WTC11 (cell line): Measurements from ENCODE around the gene ZNF366. TPM values are rescaled to one million over a fixed set of nuclear protein-coding genes. Genes with fewer than 3 reads are reported as not detected.

ENCODE experiments used
- ATAC-seq: fragments of 200-7000 bp; cut with Tn5 transposase; 2 replicates; pipeline ENCODE4 v1.10.0; 2021; ENCODE audit warnings: mild to moderate bottlenecking, moderate library complexity
- CTCF ChIA-PET: fragments of 300-600 bp; sonication (Branson Sonifier 250); formaldehyde crosslinking; loops from one replicate; lab custom pipeline; 2021; ENCODE audit warnings: antibody characterized with exemption; lab: Charles Lee
- POLR2A ChIA-PET: fragments of 350-600 bp; sonication (Branson Sonifier 250); formaldehyde crosslinking; loops from one replicate; lab custom pipeline; 2021; ENCODE audit warnings: antibody characterized with exemption; lab: Charles Lee
- DNase-seq: peaks from one replicate; pipeline ENCODE4 v3.0.0; 2021; ENCODE audit warnings: low spot score
- H3K27ac Mint-ChIP-seq: 2 replicates; pipeline ENCODE4 v1.8.0; 2021; ENCODE audit warnings: mixed read lengths
- H3K27me3 Mint-ChIP-seq: 2 replicates; pipeline ENCODE4 v1.8.0; 2021; ENCODE audit warnings: low read depth, mild to moderate bottlenecking, moderate library complexity, mixed read lengths
- H3K36me3 Mint-ChIP-seq: 2 replicates; pipeline ENCODE4 v1.8.0; 2021; ENCODE audit warnings: mixed read lengths
- H3K4me1 Mint-ChIP-seq: 2 replicates; pipeline ENCODE4 v1.8.0; 2022; ENCODE audit warnings: mixed read lengths
- H3K4me3 Mint-ChIP-seq: 2 replicates; pipeline ENCODE4 v1.8.0; 2021; ENCODE audit warnings: mild to moderate bottlenecking, moderate library complexity, mixed read lengths
- H3K9me3 Mint-ChIP-seq: 2 replicates; pipeline ENCODE4 v1.8.0; 2021; ENCODE audit warnings: mixed read lengths
- AFF4 ChIP-seq: sonication (generic); formaldehyde crosslinking; IDR thresholded peaks from 2 replicates; pipeline ENCODE4 v1.8.1; 2023; ENCODE audit warnings: mild to moderate bottlenecking, missing genetic modification reagents, borderline replicate concordance
- ARID4B ChIP-seq: sonication (generic); formaldehyde crosslinking; IDR thresholded peaks from 2 replicates; pipeline ENCODE4 v1.8.0; 2023; ENCODE audit warnings: missing genetic modification reagents, mild to moderate bottlenecking, borderline replicate concordance
- FOXP1 ChIP-seq: sonication (generic); formaldehyde crosslinking; IDR thresholded peaks from 2 replicates; pipeline ENCODE4 v1.8.0; 2022; ENCODE audit warnings: missing genetic modification reagents, mild to moderate bottlenecking, moderate library complexity, borderline replicate concordance
- GABPB1 ChIP-seq: sonication (generic); formaldehyde crosslinking; IDR thresholded peaks from 2 replicates; pipeline ENCODE4 v1.8.1; 2023; ENCODE audit warnings: mild to moderate bottlenecking, missing genetic modification reagents
- GTF2I ChIP-seq: fragments of 250-450 bp; sonication (Bioruptor Pico); conservative IDR thresholded peaks from 2 replicates; pipeline ENCODE4 v1.4.0; 2021; ENCODE audit warnings: mild to moderate bottlenecking
- IRF1 ChIP-seq: sonication (generic); formaldehyde crosslinking; IDR thresholded peaks from 2 replicates; pipeline ENCODE4 v1.8.0; 2023; ENCODE audit warnings: missing genetic modification reagents
- JUN ChIP-seq: sonication (generic); formaldehyde crosslinking; IDR thresholded peaks from 2 replicates; pipeline ENCODE4 v1.8.0; 2023; ENCODE audit warnings: mild to moderate bottlenecking, missing genetic modification reagents
- NR1H2 ChIP-seq: sonication (generic); formaldehyde crosslinking; IDR thresholded peaks from 2 replicates; pipeline ENCODE4 v1.9.0; 2021; ENCODE audit warnings: mild to moderate bottlenecking, moderate library complexity, missing genetic modification reagents
- OVOL2 ChIP-seq: fragments of 250-450 bp; sonication (Bioruptor Pico); IDR thresholded peaks from 2 replicates; pipeline ENCODE4 v1.9.0; 2021; ENCODE audit warnings: mild to moderate bottlenecking, borderline replicate concordance
- PRDM15 ChIP-seq: sonication (generic); formaldehyde crosslinking; IDR thresholded peaks from 2 replicates; pipeline ENCODE4 v1.8.0; 2022; ENCODE audit warnings: missing genetic modification reagents
- ZNF138 ChIP-seq: sonication (generic); formaldehyde crosslinking; conservative IDR thresholded peaks from 2 replicates; pipeline ENCODE4 v1.8.1; 2022; ENCODE audit warnings: mild to moderate bottlenecking, moderate library complexity, missing genetic modification reagents
- ZNF671 ChIP-seq: fragments of 250-450 bp; sonication (Bioruptor Pico); IDR thresholded peaks from 2 replicates; pipeline ENCODE4 v1.8.0; 2021; ENCODE audit warnings: mild to moderate bottlenecking
- total RNA-seq: library from RNA; stranded (reverse); gene quantifications from 3 replicates; pipeline ENCODE4 v1.2.3, GENCODE V29; 2021
- TF ChIP-seq, protein P1 (sequence below): fragments of 250-450 bp; sonication (Bioruptor Pico); IDR thresholded peaks from 2 replicates; pipeline ENCODE4 v1.8.0; 2021; ENCODE audit warnings: mild to moderate bottlenecking
- TF ChIP-seq, protein P2 (sequence below): sonication (generic); formaldehyde crosslinking; conservative IDR thresholded peaks from 2 replicates; pipeline ENCODE4 v1.8.1; 2023; ENCODE audit warnings: mild to moderate bottlenecking, low read depth, missing genetic modification reagents, moderate library complexity
- TF ChIP-seq, protein P3 (sequence below): fragments of 200-600 bp; IDR thresholded peaks from 2 replicates; pipeline ENCODE4 v1.8.0; 2022; ENCODE audit warnings: antibody characterized with exemption

Gene ZNF366
- total RNA-seq, 1 experiment from 2014 or later, result not detected

- TF ChIP-seq, protein P1, sequence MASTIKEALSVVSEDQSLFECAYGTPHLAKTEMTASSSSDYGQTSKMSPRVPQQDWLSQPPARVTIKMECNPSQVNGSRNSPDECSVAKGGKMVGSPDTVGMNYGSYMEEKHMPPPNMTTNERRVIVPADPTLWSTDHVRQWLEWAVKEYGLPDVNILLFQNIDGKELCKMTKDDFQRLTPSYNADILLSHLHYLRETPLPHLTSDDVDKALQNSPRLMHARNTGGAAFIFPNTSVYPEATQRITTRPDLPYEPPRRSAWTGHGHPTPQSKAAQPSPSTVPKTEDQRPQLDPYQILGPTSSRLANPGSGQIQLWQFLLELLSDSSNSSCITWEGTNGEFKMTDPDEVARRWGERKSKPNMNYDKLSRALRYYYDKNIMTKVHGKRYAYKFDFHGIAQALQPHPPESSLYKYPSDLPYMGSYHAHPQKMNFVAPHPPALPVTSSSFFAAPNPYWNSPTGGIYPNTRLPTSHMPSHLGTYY (CRISPR knock-in tag), result no peak
- no peak for TF ChIP-seq ZNF671
- no peak for TF ChIP-seq GABPB1 (CRISPR knock-in tag)
- no peak for TF ChIP-seq JUN
- no peak for TF ChIP-seq ZNF138 (CRISPR knock-in tag)
- no peak for TF ChIP-seq FOXP1 (CRISPR knock-in tag)
- no peak for TF ChIP-seq PRDM15
- no peak for TF ChIP-seq GTF2I (CRISPR knock-in tag)
- TF ChIP-seq ARID4B (CRISPR knock-in tag), result no peak
- TF ChIP-seq, all 79 proteins: peak for 0
Observed at GRCh38 chr5:72508241-72509170, 1.3 kb upstream of the ZNF366 start (continued).

GRCh38 chr5:72507907-72508238, 663 bp upstream of the ZNF366 start:
- Mint-ChIP-seq H3K9me3 (no peaks in the 10 kb centered on the region), H3K36me3 (no peaks in the 10 kb centered on the region), H3K27ac (no peak overlapping the region), H3K27me3 (no peaks in the 10 kb centered on the region), H3K4me3 (no peak overlapping the region), H3K4me1 (peaks cover 43% of the 10 kb centered on the region)
- no peak for ATAC-seq
- ChIA-PET CTCF (no interaction called here), POLR2A (no interaction called here)
- DNase-seq, result no peak
- TF ChIP-seq OVOL2 (CRISPR knock-in tag) (no peak), AFF4 (no peak), NR1H2 (CRISPR knock-in tag) (no peak), IRF1 (no peak)
- TF ChIP-seq, protein P2, sequence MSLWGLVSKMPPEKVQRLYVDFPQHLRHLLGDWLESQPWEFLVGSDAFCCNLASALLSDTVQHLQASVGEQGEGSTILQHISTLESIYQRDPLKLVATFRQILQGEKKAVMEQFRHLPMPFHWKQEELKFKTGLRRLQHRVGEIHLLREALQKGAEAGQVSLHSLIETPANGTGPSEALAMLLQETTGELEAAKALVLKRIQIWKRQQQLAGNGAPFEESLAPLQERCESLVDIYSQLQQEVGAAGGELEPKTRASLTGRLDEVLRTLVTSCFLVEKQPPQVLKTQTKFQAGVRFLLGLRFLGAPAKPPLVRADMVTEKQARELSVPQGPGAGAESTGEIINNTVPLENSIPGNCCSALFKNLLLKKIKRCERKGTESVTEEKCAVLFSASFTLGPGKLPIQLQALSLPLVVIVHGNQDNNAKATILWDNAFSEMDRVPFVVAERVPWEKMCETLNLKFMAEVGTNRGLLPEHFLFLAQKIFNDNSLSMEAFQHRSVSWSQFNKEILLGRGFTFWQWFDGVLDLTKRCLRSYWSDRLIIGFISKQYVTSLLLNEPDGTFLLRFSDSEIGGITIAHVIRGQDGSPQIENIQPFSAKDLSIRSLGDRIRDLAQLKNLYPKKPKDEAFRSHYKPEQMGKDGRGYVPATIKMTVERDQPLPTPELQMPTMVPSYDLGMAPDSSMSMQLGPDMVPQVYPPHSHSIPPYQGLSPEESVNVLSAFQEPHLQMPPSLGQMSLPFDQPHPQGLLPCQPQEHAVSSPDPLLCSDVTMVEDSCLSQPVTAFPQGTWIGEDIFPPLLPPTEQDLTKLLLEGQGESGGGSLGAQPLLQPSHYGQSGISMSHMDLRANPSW (CRISPR knock-in tag), result no peak
- TF ChIP-seq, protein P3, sequence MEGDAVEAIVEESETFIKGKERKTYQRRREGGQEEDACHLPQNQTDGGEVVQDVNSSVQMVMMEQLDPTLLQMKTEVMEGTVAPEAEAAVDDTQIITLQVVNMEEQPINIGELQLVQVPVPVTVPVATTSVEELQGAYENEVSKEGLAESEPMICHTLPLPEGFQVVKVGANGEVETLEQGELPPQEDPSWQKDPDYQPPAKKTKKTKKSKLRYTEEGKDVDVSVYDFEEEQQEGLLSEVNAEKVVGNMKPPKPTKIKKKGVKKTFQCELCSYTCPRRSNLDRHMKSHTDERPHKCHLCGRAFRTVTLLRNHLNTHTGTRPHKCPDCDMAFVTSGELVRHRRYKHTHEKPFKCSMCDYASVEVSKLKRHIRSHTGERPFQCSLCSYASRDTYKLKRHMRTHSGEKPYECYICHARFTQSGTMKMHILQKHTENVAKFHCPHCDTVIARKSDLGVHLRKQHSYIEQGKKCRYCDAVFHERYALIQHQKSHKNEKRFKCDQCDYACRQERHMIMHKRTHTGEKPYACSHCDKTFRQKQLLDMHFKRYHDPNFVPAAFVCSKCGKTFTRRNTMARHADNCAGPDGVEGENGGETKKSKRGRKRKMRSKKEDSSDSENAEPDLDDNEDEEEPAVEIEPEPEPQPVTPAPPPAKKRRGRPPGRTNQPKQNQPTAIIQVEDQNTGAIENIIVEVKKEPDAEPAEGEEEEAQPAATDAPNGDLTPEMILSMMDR, result no peak
